ENCODE data around the gene NHLRC2.
"Not testable (repeated sequence)": the region's sequence is repeated elsewhere in the genome, so short reads cannot be mapped to it uniquely, and the experiment has no call there.

Gene NHLRC2

GRCh38 chr10:113854013-113854760 is at the start of gene NHLRC2, which contains the start of gene DCLRE1A:
TSS of gene NHLRC2 (plus strand) at chr10:113854661. CDS start at chr10:113854873, 212 bp downstream.
TSS of gene DCLRE1A (minus strand) at chr10:113854082. CDS start at chr10:113853182, 900 bp downstream.
- DNase-seq, result peak; percentile 12 to 84

GRCh38 chr10:113806503-113806902 is 48.0 kb upstream of the NHLRC2 start:
- DNase-seq, result no peak

- DNase-seq, result no peak
Observed at GRCh38 chr10:113808168-113808567, 46.3 kb upstream of the NHLRC2 start.

- DNase-seq, result not testable (repeated sequence)
Observed at GRCh38 chr10:113814700-113815099, 39.8 kb upstream of the NHLRC2 start.

- DNase-seq, result no peak
Observed at GRCh38 chr10:113819989-113820388, 34.5 kb upstream of the NHLRC2 start.

GRCh38 chr10:113820507-113820906 is 34.0 kb upstream of the NHLRC2 start:
- DNase-seq, result no peak

GRCh38 chr10:113821306-113821705 is 33.2 kb upstream of the NHLRC2 start:
- DNase-seq, result not testable (repeated sequence)

- no peak for DNase-seq
Observed at GRCh38 chr10:113822174-113822573, 32.3 kb upstream of the NHLRC2 start.

GRCh38 chr10:113823389-113823788 is 31.1 kb upstream of the NHLRC2 start:
- DNase-seq, result no peak

- no peak for DNase-seq
Observed at GRCh38 chr10:113825791-113826190, 28.7 kb upstream of the NHLRC2 start.

- DNase-seq, result not testable (repeated sequence)
Observed at GRCh38 chr10:113828567-113828966, 25.9 kb upstream of the NHLRC2 start.

- no peak for DNase-seq
Observed at GRCh38 chr10:113842171-113842570, 12.3 kb upstream of the NHLRC2 start.

- DNase-seq, result no peak
Observed at GRCh38 chr10:113843972-113844485, 10.4 kb upstream of the NHLRC2 start.

- DNase-seq, result no peak
Observed at GRCh38 chr10:113846036-113846435, 8.4 kb upstream of the NHLRC2 start.

- no peak for DNase-seq
Observed at GRCh38 chr10:113849140-113849803, 5.2 kb upstream of the NHLRC2 start.

- no peak for DNase-seq
Observed at GRCh38 chr10:113849946-113850345, 4.5 kb upstream of the NHLRC2 start.

- DNase-seq, result no peak
Observed at GRCh38 chr10:113853578-113854012, 866 bp upstream of the NHLRC2 start.

- peak; percentile 19 to 67 for DNase-seq
Observed at GRCh38 chr10:113854761-113855588, 514 bp downstream of the NHLRC2 start.

- no peak for DNase-seq
Observed at GRCh38 chr10:113856563-113856962, 2.1 kb downstream of the NHLRC2 start.

- no peak for DNase-seq
Observed at GRCh38 chr10:113857210-113857609, 2.7 kb downstream of the NHLRC2 start.

GRCh38 chr10:113858541-113858940 is 4.1 kb downstream of the NHLRC2 start:
- no peak for DNase-seq

GRCh38 chr10:113859261-113859660 is 4.8 kb downstream of the NHLRC2 start:
- DNase-seq, result no peak

GRCh38 chr10:113865901-113866300 is 11.4 kb downstream of the NHLRC2 start:
- no peak for DNase-seq

All from NCI-H2081 (cell line).